22Rv1 (cell line): ENCODE data around the gene ANKRD39.

Source experiments
- CTCF ChIP-seq: fragments of 450-650 bp; IDR thresholded peaks from 2 replicates; pipeline ENCODE4 v1.5.1; 2017; ENCODE audit warnings: mild to moderate bottlenecking
- ZFX ChIP-seq: fragments of 450-650 bp; IDR thresholded peaks from 2 replicates; pipeline ENCODE4 v1.6.1; 2017; ENCODE audit warnings: antibody characterized with exemption, borderline replicate concordance

GRCh38 chr2:96887493-96888012 is 29.7 kb upstream of the ANKRD39 start:
- TF ChIP-seq CTCF (no peak), ZFX (no peak)
